ENCODE results near the gene CEP68.

- TF ChIP-seq POLR2A (IDR thresholded peaks at IDR 0.05; ENCODE audit: low read depth, low read length) (no peak), POLR2AphosphoS5 (IDR thresholded peaks at IDR 0.05; ENCODE audit: low read depth, low read length) (no peak), TAF1 (IDR thresholded peaks at IDR 0.05; ENCODE audit: borderline replicate concordance, low read depth, low read length) (no peak)
Measured at GRCh38 chr2:65019010-65019409, 37.2 kb upstream of the CEP68 start.
